K562 (cell line): ENCODE results near the gene CUEDC2. TPM values are rescaled to one million over a fixed set of nuclear protein-coding genes. Genes with fewer than 3 reads are reported as not detected.

ENCODE experiments used
- FOXM1 ChIP-seq, 2 experiments: fragments of 450-650 bp in 1 of 2; sonication (generic) in 1 of 2; formaldehyde crosslinking in 1 of 2; IDR thresholded peaks; 2 replicates each; pipeline versions ENCODE4 v1.6.1 to v1.9.0; 2017 to 2022; ENCODE audit warnings: low read depth in 2 of 2, mild to moderate bottlenecking in 2 of 2, missing genetic modification reagents in 1 of 2, moderate library complexity in 1 of 2
- HDAC8 ChIP-seq: fragments of 450-650 bp; IDR thresholded peaks from 2 replicates; pipeline ENCODE4 v1.6.1; 2016; ENCODE audit warnings: mild to moderate bottlenecking, missing genetic modification characterization, moderate library complexity, missing compliant biosample characterization
- MGA ChIP-seq: fragments of 450-650 bp; IDR thresholded peaks from 2 replicates; pipeline ENCODE4 v1.6.1; 2016; ENCODE audit warnings: mild to moderate bottlenecking, moderate library complexity
- NR2C2 ChIP-seq, 2 experiments: fragments of 200-800 bp in 1 of 2; sonication (Bioruptor generic) in 1 of 2; sonication (generic) in 1 of 2; formaldehyde crosslinking in 1 of 2; IDR thresholded peaks; 2 replicates each; pipeline versions ENCODE4 v1.6.1 to v1.8.0; 2016 to 2022; ENCODE audit warnings: mild to moderate bottlenecking in 1 of 2, missing compliant biosample characterization in 1 of 2, missing genetic modification characterization in 1 of 2, missing genetic modification reagents in 1 of 2
- PHF8 ChIP-seq: fragments of 200-600 bp; sonication (generic); IDR thresholded peaks from 2 replicates; pipeline ENCODE4 v1.6.1; 2012; ENCODE audit warnings: mixed run types, mild to moderate bottlenecking, inconsistent platforms, low read length, moderate library complexity, borderline replicate concordance
- SIN3A ChIP-seq, 2 experiments: fragments of 150-350 bp in 1 of 2; IDR thresholded peaks; 2 replicates each; pipeline ENCODE4 v1.6.1; 2011 to 2016; ENCODE audit warnings: borderline replicate concordance in 2 of 2, low read depth in 2 of 2, low read length in 2 of 2, mild to moderate bottlenecking in 2 of 2, moderate library complexity in 2 of 2; ENCODE audit not compliant: control insufficient read depth in 1 of 2
- TAF7 ChIP-seq: fragments of 450-650 bp; IDR thresholded peaks from 2 replicates; pipeline ENCODE4 v1.6.1; 2016; ENCODE audit warnings: missing genetic modification characterization, missing compliant biosample characterization
- TRIM28 ChIP-seq: fragments of 450-650 bp; IDR thresholded peaks from 2 replicates; pipeline ENCODE4 v1.6.1; 2017
- UBTF ChIP-seq, 2 experiments: IDR thresholded peaks; 2 replicates each; pipeline ENCODE4 v1.6.1; 2012; ENCODE audit warnings: improper control_type of control experiment in 2 of 2, low read depth in 2 of 2, low read length in 2 of 2, borderline replicate concordance in 1 of 2
- ZNF23 ChIP-seq: fragments of 250-450 bp; sonication (Bioruptor Pico); IDR thresholded peaks from 2 replicates; pipeline ENCODE4 v1.4.0; 2020; ENCODE audit warnings: mild to moderate bottlenecking
- ZNF583 ChIP-seq: fragments of 250-450 bp; sonication (Bioruptor Pico); IDR thresholded peaks from 2 replicates; pipeline ENCODE4 v1.4.0; 2020
- ZNF77 ChIP-seq: fragments of 250-450 bp; sonication (Bioruptor Pico); IDR thresholded peaks from 2 replicates; pipeline ENCODE4 v1.5.0; 2020
- polyA plus RNA-seq, 8 experiments: library from polyadenylated mRNA; depleted of rRNA in 4 of 8; stranded (reverse) in 5 of 8; unstranded in 3 of 8; fragments of >200 nt; fragmentation: Nextera tagmentation in 2 of 8; fragmentation: Illumina TruSeq in 1 of 8; extraction: Ambion mirVana in 2 of 8; extraction: Trizol in 1 of 8; gene quantifications; 2 replicates each; pipeline versions ENCODE4 v1.2.1 to v1.2.3, GENCODE V29; 2011 to 2014; ENCODE audit warnings: inconsistent platforms in 1 of 8, missing spikeins in 1 of 8
- total RNA-seq, 7 experiments: library from RNA; depleted of rRNA in 6 of 7; stranded (reverse); fragments of >200 nt in 6 of 7; fragmentation: Illumina TruSeq in 2 of 7; extraction: Trizol in 2 of 7; gene quantifications; 2 replicates each; pipeline versions ENCODE4 v1.2.1 to v1.2.3, GENCODE V29; 2011 to 2021; ENCODE audit warnings: low replicate concordance in 1 of 7

The CUEDC2 gene
- total and polyA plus RNA-seq, 9 of the 15 experiments (the other 6 are each of a cell fraction or from before 2014, with no cell fraction given), result 8.5 to 48.9 (median 27.4) TPM

- peak; percentile 54 for TF ChIP-seq MGA
- TF ChIP-seq FOXM1 (IDR thresholded peaks at IDR 0.05; ENCODE audit: low read depth), result no peak
- peak; percentile 84; the same call in 1 of the 2 replicates for TF ChIP-seq FOXM1 (CRISPR knock-in tag; IDR thresholded peaks at IDR 0.05; ENCODE audit: low read depth)
- no peak; a peak in 1 of 4 replicates for TF ChIP-seq SIN3A (IDR thresholded peaks at IDR 0.05; ENCODE audit: borderline replicate concordance in 2 of 2, control insufficient read depth in 1 of 2, low read depth in 2 of 2, low read length in 2 of 2)
- no peak for TF ChIP-seq TAF7 (tag)
- TF ChIP-seq TRIM28, result no peak
- TF ChIP-seq UBTF (IDR thresholded peaks at IDR 0.05; ENCODE audit: borderline replicate concordance in 1 of 2, low read depth in 2 of 2, low read length in 2 of 2), result peak; percentile 80 to 85; a peak in 3 of 4 replicates
- no peak for TF ChIP-seq ZNF77
- 0 out of 2 replicates have a peak, but pooled peaks have one; percentile 23 for TF ChIP-seq NR2C2 (CRISPR knock-in tag; IDR thresholded peaks at IDR 0.05)
- 0 out of 2 replicates have a peak, but pooled peaks have one; percentile 26 for TF ChIP-seq NR2C2 (tag; IDR thresholded peaks at IDR 0.05)
- 0 out of 2 replicates have a peak, but pooled peaks have one; percentile 27 for TF ChIP-seq HDAC8 (tag)
- 0 out of 2 replicates have a peak, but pooled peaks have one; percentile 36 for TF ChIP-seq ZNF583 (CRISPR knock-in tag)
- no peak for TF ChIP-seq ZNF23 (CRISPR knock-in tag)
- peak; percentile 62; the same call in 1 of the 2 replicates for TF ChIP-seq PHF8
Measured at GRCh38 chr10:102450374-102451104, 18.2 kb upstream of the CUEDC2 start (continued).
